ENCODE measurements around the gene FLT3. TPM values are rescaled to one million over a fixed set of nuclear protein-coding genes. Genes with fewer than 3 reads are reported as not detected.
"Not testable (repeated sequence)": the region's sequence is repeated elsewhere in the genome, so short reads cannot be mapped to it uniquely, and the experiment has no call there.

The FLT3 gene
- under 1 TPM; 0.25 to 0.39 (median 0.28) TPM for polyA plus RNA-seq (ENCODE audit: insufficient read length in 3 of 3)

DNA sequence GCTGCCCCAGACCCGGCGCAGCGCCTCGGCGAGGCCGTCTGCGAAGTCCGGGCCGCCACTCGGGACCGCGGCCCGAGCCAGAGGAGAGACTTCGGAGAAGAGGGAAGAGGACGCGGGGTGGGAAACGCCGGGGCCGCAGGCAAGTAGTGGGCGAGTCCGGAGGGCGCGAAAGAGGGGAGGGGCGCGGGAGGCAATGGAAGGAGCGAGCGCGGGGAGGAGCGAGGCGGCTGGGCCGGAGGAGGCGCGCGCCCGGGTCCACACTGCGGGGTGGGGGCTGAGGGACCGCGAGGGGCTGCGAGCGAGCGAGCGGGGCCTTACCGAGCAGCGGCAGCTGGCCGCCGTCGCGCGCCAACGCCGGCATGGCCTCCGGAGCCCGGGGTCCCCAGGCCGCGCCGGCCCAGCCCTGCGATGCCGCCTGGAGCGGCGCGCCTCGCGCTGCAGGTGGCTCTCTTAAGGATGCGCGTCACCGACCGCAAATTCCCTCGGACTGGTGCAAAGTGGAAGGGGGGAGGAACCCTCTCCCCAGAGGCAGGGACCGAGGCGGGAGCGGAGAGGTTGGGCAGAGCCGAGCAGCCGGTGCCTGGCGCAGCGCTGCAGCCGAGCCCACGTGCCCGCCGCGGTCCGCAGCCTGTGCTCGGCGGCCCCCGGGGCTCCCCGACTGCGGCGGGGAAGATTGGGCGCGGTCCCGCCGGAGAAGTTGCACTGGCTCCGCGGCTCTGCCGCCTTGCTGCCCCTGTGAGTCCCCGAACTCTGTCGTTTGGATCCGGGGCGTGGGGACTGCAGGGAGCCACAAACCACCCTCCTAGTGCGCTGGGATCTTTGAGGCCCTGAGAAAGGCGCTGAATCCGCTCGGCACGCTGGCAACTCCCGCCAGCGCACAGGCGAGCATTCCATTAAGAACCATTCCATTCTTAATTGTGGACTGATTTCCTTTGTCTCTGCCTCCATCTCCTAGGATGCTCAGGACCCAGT is at the start of gene FLT3:
FLT3 (minus strand) TSS at position 427 of the 972 bp plus-strand sequence; CDS start at position 361, 66 bp downstream.
- peak in 1 of 3 donors; percentile 23 for DNase-seq (ENCODE audit: low read depth in 3 of 3, low spot score in 2 of 3)

DNA sequence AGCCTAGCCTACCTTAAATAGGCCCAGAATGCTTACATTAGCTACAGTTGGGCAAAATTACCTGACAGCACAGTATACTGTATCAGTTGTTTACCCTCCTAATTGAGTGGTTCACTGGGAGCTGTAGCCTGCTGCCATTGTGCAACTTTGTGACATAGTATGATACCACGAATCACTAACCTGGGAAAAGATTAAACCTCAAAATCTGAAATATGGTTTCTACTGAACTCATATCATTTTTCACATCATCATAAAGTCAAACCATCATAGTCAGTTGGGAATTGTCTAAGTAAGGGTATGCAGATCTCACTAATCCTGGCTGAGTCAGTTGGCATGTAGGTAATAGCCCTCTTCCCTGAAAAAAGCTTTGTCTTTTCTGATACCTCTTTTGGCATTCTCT is 47.1 kb upstream of the FLT3 start:
- DNase-seq (ENCODE audit: low read depth in 3 of 3, low spot score in 2 of 3) = no peak

GRCh38 chr13:28145049-28145448 is 44.7 kb upstream of the FLT3 start:
- DNase-seq (ENCODE audit: low read depth in 3 of 3, low spot score in 2 of 3) = no peak

DNA sequence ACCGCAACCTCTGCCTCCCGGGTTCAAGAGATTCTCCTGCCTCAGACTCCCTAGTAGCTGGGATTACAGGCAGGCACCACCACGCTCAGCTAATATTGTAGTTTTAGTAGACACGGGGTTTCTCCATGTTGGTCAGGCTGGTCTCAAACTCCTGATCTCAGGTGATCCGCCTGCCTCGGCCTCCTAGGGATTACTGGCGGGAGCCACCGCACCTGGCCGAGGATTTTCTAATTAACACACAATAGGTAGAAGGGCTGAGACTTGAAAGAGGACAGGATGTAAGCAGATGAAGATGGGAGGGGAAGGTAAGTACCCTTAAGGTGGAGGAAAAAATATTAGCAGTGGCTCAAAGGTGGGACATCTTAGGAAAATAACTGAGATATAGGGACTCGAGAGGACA is 41.2 kb upstream of the FLT3 start:
- DNase-seq (ENCODE audit: low read depth in 3 of 3, low spot score in 2 of 3) = not testable (repeated sequence)

GRCh38 chr13:28140433-28141125 is 40.2 kb upstream of the FLT3 start:
- DNase-seq (ENCODE audit: low read depth in 3 of 3, low spot score in 2 of 3) = no peak

GRCh38 chr13:28138756-28139470 is 38.5 kb upstream of the FLT3 start:
- peak; percentile 76 to 83 (median 78) for DNase-seq (ENCODE audit: low read depth in 3 of 3, low spot score in 2 of 3)

DNA sequence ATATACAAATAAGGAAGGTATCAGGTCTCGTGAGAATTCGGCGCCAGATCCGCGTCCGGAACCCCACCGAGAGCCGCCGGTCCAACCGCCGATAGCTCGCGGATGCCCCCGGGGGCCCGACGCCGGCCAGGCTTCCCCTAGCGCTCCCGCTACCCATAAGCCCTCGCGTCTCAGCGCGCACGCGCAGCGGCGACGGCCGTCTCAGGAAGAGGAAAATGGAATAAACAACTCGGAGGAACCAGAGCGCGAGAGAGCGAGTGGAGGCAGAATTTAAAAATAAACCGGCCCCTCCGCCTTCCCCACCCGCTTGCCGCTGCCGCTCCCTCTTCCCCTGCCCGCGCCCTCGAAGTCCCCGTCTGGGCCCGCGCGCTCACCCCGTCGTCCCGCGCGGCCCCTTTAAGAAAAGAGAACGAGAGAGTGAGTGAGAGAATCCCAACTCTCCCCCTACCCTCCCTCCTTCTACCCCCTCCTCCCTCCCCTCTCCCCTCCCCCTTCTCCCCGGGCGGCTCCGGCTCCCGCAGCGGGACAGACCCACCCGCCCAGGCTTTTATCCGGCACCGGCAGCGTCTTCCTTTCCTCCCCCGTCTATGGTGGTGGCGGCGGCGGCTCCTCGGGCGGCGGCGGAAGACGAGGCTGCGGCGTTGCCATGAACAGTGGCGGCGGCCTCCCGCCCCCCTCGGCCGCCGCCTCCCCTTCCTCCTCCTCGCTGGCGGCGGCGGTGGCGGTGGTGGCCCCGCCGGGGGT is 37.8 kb upstream of the FLT3 start, which contains the start of gene PAN3:
PAN3 (plus strand) TSS at position 534 of the 744 bp plus-strand sequence; CDS start at position 647, 113 bp downstream.
- DNase-seq (ENCODE audit: low read depth in 3 of 3, low spot score in 2 of 3) = peak; percentile 77 to 90 (median 83)

GRCh38 chr13:28137596-28137995 is 37.2 kb upstream of the FLT3 start:
- DNase-seq (ENCODE audit: low read depth in 3 of 3, low spot score in 2 of 3) = peak in 1 of 3 donors; percentile 7

GRCh38 chr13:28136916-28137315 is 36.5 kb upstream of the FLT3 start:
- DNase-seq (ENCODE audit: low read depth in 3 of 3, low spot score in 2 of 3) = no peak

- no peak for DNase-seq (ENCODE audit: low read depth in 3 of 3, low spot score in 2 of 3)
These were observed 31.3 kb upstream of the FLT3 start for GRCh38 chr13:28131646-28132045.

DNA sequence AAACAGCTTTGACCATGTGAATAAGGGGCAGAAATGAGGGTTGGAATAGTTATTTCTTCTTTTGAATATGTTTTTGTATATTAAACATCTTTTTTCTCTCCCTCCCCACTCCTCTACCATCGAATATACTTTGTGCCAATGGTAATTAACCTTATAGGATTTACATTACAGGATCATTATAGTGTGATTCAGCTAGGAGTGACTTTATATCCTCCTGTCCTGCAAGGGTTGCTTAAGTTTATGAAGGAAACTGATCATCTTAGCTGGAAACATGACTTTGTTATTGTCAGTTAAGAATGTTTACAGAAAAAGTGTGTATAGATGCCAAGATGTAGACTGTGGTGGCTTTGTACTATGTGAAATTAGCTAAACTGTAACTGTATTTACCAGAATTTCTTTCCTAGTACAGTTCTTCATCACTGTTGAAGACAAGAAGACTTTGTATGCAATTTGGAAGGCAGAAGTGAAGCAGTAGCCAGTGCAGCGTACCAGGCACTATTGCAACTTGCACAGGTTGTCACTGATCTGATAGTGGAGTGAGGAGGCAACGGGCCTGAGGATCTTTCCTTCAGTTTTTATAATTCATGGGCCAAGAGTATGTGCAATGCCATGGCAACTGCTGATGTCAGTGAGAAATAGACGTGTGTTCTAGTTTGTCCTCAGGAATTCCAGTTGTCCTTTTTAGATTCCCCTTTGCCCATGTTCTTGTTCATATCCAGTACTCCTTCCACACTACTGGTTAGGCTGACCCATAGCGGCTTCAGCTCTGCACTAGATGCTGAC is 29.7 kb upstream of the FLT3 start:
- no peak for DNase-seq (ENCODE audit: low read depth in 3 of 3, low spot score in 2 of 3)

GRCh38 chr13:28128926-28129325 is 28.6 kb upstream of the FLT3 start:
- DNase-seq (ENCODE audit: low read depth in 3 of 3, low spot score in 2 of 3) = no peak

DNA sequence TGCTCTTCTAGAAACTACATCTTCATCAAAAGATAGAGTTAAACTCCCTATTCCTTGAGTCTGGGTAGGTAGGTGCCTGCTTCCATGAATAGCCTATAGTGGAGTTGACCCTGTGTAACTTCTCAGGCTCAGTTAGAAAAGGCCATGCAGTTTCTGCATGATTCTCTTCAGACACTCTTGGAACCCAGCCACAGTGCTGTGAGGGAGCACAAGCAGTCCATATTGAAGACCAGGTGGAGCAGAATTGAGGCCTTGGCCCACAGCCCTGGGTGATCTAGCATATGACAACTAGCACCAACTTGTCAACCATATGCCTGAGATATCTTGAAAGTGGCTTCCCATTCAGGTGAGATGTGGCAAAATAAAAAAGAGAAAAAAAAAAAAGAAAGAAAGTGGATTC is 27.7 kb upstream of the FLT3 start:
- no peak for DNase-seq (ENCODE audit: low read depth in 3 of 3, low spot score in 2 of 3)

GRCh38 chr13:28121224-28121623 is 20.8 kb upstream of the FLT3 start:
- no peak for DNase-seq (ENCODE audit: low read depth in 3 of 3, low spot score in 2 of 3)

DNA sequence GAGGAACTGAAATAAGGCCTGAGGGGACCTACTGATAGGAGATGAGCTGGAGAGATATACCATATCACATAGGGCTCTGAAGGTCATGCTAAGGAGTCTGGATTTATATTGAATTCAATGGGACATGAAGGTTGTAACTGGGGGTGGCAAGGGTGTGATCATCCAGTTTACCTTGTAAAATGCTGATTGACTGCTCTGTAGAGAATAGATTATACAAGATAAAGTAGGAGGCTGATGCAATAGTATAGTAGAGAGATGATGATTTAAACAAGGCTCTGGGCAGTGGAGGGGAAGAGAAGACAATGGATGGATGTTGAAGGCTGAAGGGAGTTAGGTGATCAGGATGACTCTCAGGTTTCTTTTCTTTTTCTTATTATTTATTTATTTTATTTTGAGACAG is 19.9 kb upstream of the FLT3 start:
- DNase-seq (ENCODE audit: low read depth in 3 of 3, low spot score in 2 of 3) = no peak

DNA sequence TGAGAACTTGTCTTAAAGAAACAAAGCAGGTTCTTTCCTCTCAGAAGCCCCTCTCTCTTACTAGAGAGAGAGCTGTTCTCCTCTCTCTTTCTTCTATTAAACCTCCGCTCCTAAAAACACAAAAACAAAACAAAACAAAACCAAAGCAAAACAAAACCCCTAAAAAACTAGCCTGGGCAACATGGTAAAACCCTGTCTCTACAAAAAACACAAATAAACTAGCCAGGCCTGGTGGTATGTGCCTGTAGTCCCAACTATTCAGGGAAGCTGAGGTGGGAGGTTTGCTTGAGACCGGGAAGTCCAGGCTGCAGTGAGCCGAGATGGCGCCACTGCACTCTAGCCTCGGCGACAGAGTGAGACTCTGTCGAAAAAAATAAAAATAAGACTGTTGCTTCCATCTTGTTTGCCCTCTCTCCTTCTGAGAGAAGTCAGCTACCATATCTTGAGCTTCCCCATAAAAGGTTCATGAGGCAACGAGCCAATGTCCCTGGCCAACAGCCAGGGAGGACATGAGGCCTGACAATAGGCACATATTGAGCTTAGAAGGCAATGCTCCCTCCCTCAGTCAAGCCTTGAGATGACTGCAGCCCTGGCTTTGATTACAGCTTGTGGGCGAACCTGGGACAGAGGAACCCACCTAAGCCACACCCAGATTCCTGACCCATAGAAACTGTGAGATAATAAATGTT is 17.5 kb upstream of the FLT3 start:
- no peak for DNase-seq (ENCODE audit: low read depth in 3 of 3, low spot score in 2 of 3)

DNA sequence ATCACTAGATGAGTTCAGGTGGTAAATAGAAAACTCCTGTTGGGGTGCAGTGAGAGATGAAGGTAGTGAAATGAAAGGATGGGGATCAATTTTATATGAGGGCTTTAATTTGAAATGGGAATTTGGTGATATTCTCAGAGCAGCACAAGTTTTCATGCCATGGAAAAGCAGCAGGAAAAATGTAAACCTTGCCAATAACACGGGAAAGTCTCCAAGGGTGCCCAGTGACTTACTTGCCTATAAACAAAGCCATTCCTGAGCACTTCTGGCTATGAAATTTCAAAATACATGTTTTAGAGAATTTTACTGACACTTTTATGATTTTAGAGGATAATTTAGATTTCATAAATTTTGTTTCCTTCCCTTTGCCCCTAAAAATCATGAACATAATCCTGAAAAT is 16.4 kb upstream of the FLT3 start:
- no peak for DNase-seq (ENCODE audit: low read depth in 3 of 3, low spot score in 2 of 3)

DNA sequence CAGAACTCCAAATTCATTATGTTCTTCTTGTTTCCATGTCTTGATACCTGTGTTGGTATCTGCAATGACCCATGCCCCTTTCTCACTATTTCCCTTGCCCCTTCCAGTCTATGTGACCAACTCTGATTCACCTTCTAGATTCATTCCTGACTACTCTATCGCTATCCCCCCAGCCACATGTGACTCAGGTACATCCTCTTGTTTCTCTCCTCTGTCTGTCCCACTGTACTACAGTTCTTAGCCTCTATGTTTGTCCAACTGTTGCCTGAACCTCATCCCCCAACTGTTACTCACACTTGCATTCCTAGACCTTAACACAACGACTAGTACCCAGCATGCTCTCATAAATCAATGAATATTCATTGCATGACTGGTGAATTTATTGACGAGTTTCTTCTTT is 10.0 kb upstream of the FLT3 start:
- no peak for DNase-seq (ENCODE audit: low read depth in 3 of 3, low spot score in 2 of 3)

DNA sequence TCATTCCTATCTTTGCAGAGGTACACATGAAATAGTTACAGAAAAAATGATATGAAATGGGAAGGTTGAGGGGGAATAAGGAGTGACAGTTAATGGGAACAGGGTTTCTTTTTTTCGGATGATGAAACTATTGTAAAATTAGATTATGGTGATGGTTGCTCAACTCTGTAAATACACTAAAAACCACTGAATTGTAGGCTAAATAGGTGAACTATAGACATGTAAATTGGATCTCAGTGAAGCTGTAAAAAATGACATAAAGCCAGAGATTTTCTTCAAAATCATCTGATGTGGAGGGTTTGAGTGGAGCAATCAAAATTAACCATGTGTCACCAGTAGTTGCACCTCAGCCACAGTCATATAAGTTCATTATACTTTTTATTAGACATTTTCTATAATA is 6.6 kb upstream of the FLT3 start:
- no peak for DNase-seq (ENCODE audit: low read depth in 3 of 3, low spot score in 2 of 3)
